SU-DHL-6 (cell line): ENCODE data around the gene SLC38A8.

ENCODE experiments used
- EZH2phosphoT487 ChIP-seq: fragments of 200-600 bp; sonication (generic), shearing (Covaris generic); conservative IDR thresholded peaks from 2 replicates; pipeline ENCODE4 v1.6.1; 2018; ENCODE audit warnings: mild to moderate bottlenecking, antibody characterized with exemption, low read length, moderate library complexity, mixed read lengths
- TF ChIP-seq, protein P1 (sequence below): fragments of 200-600 bp; sonication (generic); IDR thresholded peaks from one replicate; pipeline ENCODE4 v1.5.1; 2017; ENCODE audit warnings: antibody characterized with exemption, mild to moderate bottlenecking, low read length, moderate library complexity; ENCODE audit not compliant: insufficient read depth, poor library complexity, severe bottlenecking

DNA sequence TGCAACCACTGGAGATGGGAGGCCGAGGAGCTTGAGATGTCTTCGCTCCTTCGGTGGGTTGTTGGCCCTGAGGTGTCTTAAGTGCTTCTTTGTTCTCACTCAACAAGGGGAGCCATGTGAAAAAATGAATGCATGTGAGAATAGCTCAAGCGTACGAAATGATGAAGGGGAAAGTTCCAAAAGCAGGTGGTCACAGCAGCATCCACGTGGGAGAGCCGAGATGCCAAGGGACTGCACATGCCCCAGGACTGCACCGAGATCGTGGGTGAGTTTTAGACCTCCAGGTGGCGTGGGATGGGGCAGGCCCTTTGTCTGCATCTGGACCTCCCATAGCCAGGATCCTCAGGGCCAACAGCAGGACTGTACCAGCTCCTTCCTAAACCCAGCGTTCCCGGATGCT, 8.1 kb downstream of the SLC38A8 start:
- TF ChIP-seq, protein P1, sequence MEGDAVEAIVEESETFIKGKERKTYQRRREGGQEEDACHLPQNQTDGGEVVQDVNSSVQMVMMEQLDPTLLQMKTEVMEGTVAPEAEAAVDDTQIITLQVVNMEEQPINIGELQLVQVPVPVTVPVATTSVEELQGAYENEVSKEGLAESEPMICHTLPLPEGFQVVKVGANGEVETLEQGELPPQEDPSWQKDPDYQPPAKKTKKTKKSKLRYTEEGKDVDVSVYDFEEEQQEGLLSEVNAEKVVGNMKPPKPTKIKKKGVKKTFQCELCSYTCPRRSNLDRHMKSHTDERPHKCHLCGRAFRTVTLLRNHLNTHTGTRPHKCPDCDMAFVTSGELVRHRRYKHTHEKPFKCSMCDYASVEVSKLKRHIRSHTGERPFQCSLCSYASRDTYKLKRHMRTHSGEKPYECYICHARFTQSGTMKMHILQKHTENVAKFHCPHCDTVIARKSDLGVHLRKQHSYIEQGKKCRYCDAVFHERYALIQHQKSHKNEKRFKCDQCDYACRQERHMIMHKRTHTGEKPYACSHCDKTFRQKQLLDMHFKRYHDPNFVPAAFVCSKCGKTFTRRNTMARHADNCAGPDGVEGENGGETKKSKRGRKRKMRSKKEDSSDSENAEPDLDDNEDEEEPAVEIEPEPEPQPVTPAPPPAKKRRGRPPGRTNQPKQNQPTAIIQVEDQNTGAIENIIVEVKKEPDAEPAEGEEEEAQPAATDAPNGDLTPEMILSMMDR: no peak
- no peak for TF ChIP-seq EZH2phosphoT487
